Spinal cord (tissue), 10 donors: ENCODE data around the gene COLEC11. TPM values are rescaled to one million over a fixed set of nuclear protein-coding genes. Genes with fewer than 3 reads are reported as not detected.
"Not testable (repeated sequence)": the region's sequence is repeated elsewhere in the genome, so short reads cannot be mapped to it uniquely, and the experiment has no call there.

Source experiments
- DNase-seq, 6 donors: peaks; one replicate each; pipeline versions ENCODE4 v3.0.0 to v3.0.0-alpha.2; 2013 to 2015; ENCODE audit warnings: low spot score in 6 of 6, low read depth in 4 of 6
- H3K27ac ChIP-seq: one replicate; pipeline ENCODE4 v1.5.1; 2013; ENCODE audit warnings: low read depth, low read length, control low read depth
- H3K27me3 ChIP-seq: one replicate; pipeline ENCODE4 v1.6.1; 2013; ENCODE audit warnings: low read length; ENCODE audit not compliant: control insufficient read depth, insufficient read depth
- H3K36me3 ChIP-seq: one replicate; pipeline ENCODE4 v1.6.1; 2013; ENCODE audit warnings: low read length; ENCODE audit not compliant: control insufficient read depth, insufficient read depth
- H3K4me1 ChIP-seq: one replicate; pipeline ENCODE4 v1.6.1; 2013; ENCODE audit warnings: low read length; ENCODE audit not compliant: control insufficient read depth, insufficient read depth
- H3K4me3 ChIP-seq: one replicate; pipeline ENCODE4 v1.5.1; 2013; ENCODE audit warnings: low read depth, low read length, control low read depth
- H3K9me3 ChIP-seq: one replicate; pipeline ENCODE4 v1.6.1; 2013; ENCODE audit warnings: low read length; ENCODE audit not compliant: control insufficient read depth, insufficient read depth
- WGBS: methylation state at CpG from one replicate; pipeline ENCODE4 v1.1.5; 2013; ENCODE audit warnings: missing lambda C conversion rate; ENCODE audit not compliant: insufficient coverage; 5-methylcytosine and 5-hydroxymethylcytosine counted together
- polyA plus RNA-seq, 2 donors: library from polyadenylated mRNA; unstranded; fragments of 120-200 nt; gene quantifications; one replicate each; pipeline ENCODE4 v1.2.1, GENCODE V29; 2013; ENCODE audit not compliant: insufficient read length in 2 of 2
- total RNA-seq, 2 donors: library from RNA; depleted of rRNA in 1 of 2; stranded (reverse); fragments of 120-200 nt in 1 of 2; fragments of >200 nt in 1 of 2; gene quantifications; one replicate each; pipeline versions ENCODE4 v1.2.3 to v1.2.4, GENCODE V29; 2013 to 2014
- donor health status: healthy.

Gene COLEC11
- total and polyA plus RNA-seq, 4 donors = 1.1 to 31.1 (median 1.7) TPM

DNA sequence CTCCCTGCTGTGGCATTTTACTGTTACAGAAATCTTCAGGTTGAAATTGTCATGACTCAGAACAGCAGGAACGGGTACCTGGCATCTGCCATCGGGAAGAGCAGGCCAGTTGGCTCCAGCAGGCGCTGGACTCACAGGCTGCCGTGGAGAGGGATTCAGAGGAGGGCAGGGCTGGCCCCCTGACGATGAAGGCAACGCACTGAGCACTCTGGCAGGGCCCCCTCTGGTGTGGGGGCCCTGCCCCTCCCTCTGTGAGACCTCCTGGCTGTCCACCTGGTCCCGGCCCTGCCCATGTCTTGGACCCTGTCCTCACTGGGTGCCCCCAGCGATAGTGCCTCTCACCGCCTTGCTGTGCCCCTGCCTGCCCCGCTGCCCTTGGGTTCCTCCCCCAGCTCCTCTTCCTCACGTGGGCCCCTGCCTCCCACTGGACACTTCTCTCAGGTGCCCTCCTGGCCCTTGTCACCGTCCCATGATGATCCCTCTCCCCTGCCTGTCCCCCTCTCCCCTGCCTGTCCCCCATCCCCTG is 39.7 kb downstream of the COLEC11 start:
- WGBS = 83% methylated on average over 10 of the region's 12 CpGs
- no peak overlapping the region for H3K27ac ChIP-seq
- H3K27me3 ChIP-seq = no peaks in the 10 kb centered on the region
- no peaks in the 10 kb centered on the region for H3K4me1 ChIP-seq
- no peaks in the 10 kb centered on the region for H3K36me3 ChIP-seq
- H3K4me3 ChIP-seq = no peak overlapping the region
- peak in 1 of 6 donors; percentile 5 for DNase-seq
- no peaks in the 10 kb centered on the region for H3K9me3 ChIP-seq

DNA sequence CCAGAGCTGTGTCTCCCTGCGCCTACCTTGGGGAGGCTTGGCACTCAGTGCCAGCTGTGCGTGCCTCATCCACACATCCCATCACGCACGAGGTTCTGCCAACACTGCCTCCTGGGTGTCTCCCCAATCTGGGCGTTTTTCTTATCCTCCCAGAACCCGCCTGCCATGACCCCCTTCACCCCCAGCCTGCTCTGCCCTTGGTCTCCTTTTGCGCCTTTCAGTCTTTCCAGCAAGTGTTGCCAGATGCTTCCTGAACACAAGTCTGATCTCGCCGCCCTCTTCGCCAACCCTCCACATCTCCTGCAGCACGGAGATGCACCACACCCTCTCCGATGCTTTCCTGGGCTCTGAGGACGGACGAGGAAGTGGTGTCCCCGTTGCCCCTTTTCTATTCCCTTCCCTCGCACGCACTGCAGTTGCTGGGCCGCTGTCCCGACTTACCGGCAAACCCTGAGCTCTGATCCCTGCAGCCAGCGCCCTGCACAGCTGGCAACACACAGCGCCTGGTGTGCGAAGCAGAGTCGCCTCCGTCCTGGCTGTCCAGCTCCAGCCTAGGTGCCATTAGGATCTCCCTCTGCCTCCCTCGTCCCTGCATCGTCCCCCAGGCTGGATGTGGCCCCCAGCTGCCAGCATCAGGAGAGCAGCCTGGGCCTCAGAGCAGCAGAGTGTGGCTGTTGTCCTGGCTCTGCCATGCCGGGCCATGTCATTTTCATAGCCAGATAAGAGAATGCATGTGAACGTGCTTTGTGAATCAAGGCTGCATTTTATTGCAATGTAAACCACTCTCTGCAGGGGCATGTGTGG is 40.5 kb downstream of the COLEC11 start:
- no peaks in the 10 kb centered on the region for H3K9me3 ChIP-seq
- no peaks in the 10 kb centered on the region for H3K4me1 ChIP-seq
- no peaks in the 10 kb centered on the region for H3K27me3 ChIP-seq
- DNase-seq = no peak
- H3K27ac ChIP-seq = no peak overlapping the region
- no peaks in the 10 kb centered on the region for H3K36me3 ChIP-seq
- 87% methylated on average over 29 of the region's 29 CpGs for WGBS
- no peak overlapping the region for H3K4me3 ChIP-seq

DNA sequence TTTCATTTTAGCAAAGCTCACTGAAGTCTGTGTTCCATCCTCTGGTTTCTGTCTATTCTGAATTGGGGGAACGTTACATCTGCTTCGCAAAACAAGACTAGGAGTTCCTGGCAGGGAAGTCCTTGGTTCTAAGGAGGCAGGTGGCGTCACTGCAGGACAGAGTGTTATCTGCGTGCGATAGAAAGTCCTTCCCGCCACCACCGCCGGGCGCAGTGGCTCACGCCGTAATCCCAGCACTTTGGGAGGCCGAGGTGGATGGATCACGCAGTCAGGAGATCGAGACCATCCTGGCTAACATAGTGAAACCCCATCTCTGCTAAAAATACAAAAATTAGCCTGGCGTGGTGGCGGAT is 41.0 kb downstream of the COLEC11 start:
- 93% methylated on average over 14 of the region's 16 CpGs for WGBS
- not testable (repeated sequence) for H3K9me3 ChIP-seq, H3K4me1 ChIP-seq, H3K27ac ChIP-seq, DNase-seq, H3K36me3 ChIP-seq, H3K27me3 ChIP-seq, H3K4me3 ChIP-seq

DNA sequence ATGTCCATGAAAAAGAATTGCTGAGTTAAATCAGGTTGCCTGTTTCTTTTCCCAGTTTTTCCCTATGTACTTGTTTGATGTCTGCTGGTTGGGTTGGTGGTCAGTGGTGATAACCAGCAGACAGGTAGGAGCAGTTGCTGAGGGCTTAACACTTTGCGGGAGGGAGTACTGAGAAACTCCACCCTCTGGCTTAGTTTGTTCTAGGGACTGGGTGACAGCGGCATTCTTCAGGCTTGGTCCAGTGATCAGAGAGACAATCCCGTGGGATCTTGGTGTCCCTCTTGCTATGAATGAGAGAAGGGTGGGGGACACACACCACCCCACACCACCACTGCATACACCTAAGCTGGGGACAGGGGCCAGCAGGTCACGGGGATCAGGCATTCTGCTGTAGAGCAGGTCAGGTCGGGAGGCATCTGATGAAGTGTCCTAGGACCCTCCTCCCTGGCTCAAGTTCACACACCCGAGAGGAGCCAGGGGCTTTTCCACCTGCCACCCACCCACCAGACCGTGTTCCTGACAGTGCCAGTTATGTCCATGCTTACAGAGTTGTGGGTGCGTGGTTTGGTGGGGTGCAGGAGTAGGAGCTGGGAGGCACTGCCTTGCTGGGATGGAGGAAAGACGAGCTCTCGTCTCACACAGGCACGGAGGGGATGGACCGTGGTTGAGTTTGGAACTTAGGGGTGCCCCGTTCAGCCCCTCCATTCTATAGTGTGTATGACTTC is 41.8 kb downstream of the COLEC11 start:
- Histone ChIP-seq H3K27ac (no peak overlapping the region), H3K9me3 (no peaks in the 10 kb centered on the region), H3K4me3 (no peak overlapping the region), H3K36me3 (no peaks in the 10 kb centered on the region), H3K27me3 (no peaks in the 10 kb centered on the region), H3K4me1 (no peaks in the 10 kb centered on the region)
- no peak for DNase-seq
- 92% methylated on average over 8 of the region's 13 CpGs for WGBS

DNA sequence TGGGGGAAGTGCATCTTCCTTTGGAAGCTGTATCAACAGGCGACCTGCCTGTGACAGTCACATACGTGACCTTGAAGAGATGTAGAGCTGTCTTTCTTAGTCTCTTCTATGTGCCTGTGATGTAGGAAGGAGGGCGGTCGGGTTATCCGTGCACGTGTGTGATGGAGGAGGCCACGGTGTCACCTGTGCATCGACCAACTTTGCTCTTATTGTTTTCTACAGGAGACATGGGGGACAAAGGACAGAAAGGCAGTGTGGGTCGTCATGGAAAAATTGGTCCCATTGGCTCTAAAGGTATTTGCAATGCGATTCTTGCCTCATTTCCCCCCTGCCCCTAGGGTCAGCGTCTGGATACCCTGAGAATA is 42.4 kb downstream of the COLEC11 start:
- Histone ChIP-seq H3K4me1 (no peaks in the 10 kb centered on the region), H3K36me3 (no peaks in the 10 kb centered on the region), H3K4me3 (no peak overlapping the region), H3K9me3 (no peaks in the 10 kb centered on the region), H3K27me3 (no peaks in the 10 kb centered on the region), H3K27ac (no peak overlapping the region)
- WGBS = 84% methylated on average over 10 of the region's 11 CpGs
- DNase-seq = no peak

DNA sequence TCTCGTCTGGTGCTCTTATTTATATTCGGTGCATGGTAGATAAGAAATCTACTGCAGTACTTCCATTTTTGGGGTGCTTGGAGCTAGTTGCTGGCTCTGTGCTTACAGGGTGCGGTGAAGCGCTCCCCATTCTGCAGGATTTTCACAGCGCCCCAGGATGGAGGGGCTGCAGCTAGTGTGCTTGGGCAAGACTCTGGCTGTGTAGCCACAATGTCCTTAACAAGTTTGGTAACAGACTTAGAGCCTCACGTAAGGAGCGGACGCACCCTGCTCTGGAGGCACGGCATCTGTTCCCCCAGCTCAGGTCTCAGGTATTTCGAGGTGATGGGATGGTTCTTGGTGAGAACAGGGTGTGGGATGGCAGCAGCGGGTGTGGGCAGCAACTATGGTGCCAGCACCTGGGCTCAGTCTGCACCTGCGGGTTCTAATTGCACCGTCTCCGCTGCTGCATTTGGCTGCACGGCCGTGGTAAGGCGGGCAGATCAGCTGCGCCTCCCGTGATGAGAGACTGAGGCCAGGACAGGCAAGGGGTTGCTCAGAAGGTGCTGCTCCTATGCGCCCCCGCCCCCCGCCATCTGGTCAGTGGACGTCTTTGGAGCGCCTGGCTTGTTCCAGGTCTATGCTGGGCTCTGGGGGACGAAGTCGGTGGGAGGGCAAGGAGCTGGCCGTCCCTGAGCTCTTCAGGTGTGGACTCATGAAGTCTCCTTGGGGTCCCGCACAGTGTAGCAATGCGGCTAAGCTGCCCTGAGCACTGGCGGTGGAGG is 43.0 kb downstream of the COLEC11 start:
- WGBS = 94% methylated on average over 30 of the region's 30 CpGs
- Histone ChIP-seq H3K27me3 (no peaks in the 10 kb centered on the region), H3K4me3 (no peak overlapping the region), H3K36me3 (no peaks in the 10 kb centered on the region), H3K4me1 (no peaks in the 10 kb centered on the region), H3K27ac (no peak overlapping the region), H3K9me3 (no peaks in the 10 kb centered on the region)
- DNase-seq = no peak

DNA sequence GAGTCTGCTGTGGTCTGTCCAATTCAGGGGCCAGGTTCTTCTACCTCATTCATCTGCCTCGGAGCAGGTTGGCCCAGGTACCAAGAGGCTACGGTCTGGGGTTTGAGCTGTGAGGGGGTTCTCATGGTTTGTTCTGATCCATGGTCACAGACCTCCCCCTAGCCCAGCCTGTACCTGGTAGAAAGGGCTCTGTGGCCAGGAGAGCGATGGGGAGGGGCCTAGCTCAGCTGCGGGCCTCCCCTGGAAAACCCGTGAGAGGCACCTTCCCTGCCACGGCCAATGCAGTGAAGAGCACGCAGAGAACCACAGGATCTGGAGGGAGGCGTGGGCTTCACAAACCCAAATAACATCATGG is 43.5 kb downstream of the COLEC11 start:
- H3K27ac ChIP-seq = no peak overlapping the region
- H3K27me3 ChIP-seq = no peaks in the 10 kb centered on the region
- H3K36me3 ChIP-seq = no peaks in the 10 kb centered on the region
- no peak for DNase-seq
- WGBS = 80% methylated on average over 6 of the region's 8 CpGs
- no peak overlapping the region for H3K4me3 ChIP-seq
- no peaks in the 10 kb centered on the region for H3K4me1 ChIP-seq
- no peaks in the 10 kb centered on the region for H3K9me3 ChIP-seq

DNA sequence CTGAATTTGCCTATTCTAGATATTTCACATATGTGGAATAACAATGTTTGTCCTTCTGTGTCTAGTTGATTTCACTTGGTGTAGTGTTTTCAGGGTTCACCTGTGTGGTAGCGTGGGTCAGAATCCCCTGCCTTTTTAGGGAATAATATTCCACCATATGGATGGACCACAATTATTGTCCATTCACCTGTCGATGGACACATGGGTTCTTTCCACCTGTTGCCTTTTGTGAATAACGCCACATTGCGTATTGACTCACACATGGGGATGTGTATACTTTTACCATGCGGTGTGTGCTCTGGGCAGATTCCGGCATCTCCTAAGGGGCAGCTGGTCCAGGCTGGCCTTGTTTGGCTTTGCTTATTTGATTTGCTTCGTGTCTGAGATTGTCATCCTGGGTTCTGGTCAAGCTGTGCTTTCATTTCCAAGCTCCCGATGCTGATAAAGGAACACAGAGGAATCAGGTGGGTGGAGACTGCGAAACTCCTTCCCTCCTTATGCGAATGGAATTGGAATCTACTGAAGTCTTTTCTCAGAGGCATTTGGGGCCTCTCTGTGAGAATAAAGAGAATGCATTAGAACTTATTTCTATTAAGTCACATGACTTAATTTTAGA is 44.2 kb downstream of the COLEC11 start:
- Histone ChIP-seq H3K27me3 (no peaks in the 10 kb centered on the region), H3K27ac (no peak overlapping the region), H3K9me3 (no peaks in the 10 kb centered on the region), H3K4me1 (no peaks in the 10 kb centered on the region), H3K4me3 (no peak overlapping the region), H3K36me3 (peaks cover 2% of the 10 kb centered on the region)
- WGBS = 84% methylated on average over 6 of the region's 10 CpGs
- DNase-seq = no peak

DNA sequence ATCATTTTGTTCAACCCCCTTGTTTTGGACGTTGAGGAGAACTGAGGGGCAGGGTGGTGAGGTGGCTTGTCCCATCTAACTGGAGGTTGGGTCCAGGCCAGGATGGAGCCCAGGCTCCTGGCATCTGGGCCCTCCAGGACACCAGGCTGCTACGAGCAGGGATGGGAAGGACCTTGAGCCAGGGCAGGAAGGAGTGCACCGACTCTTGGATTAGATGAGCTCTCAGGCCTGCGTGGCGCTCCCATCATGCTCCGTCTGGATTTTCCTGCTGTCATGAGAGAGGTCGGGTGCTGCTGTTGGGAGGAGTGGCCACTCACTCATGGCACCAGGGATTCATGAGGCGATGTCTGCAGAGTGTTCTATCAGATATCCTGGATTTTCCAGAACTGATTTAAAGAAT is 44.7 kb downstream of the COLEC11 start:
- no peak for DNase-seq
- H3K36me3 ChIP-seq = peaks cover 2% of the 10 kb centered on the region
- WGBS = 87% methylated on average over 8 of the region's 8 CpGs

More for the DNA sequence above, 44.7 kb downstream of the COLEC11 start:
- Histone ChIP-seq H3K27me3 (no peaks in the 10 kb centered on the region), H3K27ac (no peak overlapping the region), H3K9me3 (no peaks in the 10 kb centered on the region), H3K4me3 (no peak overlapping the region), H3K4me1 (no peaks in the 10 kb centered on the region)
